Panc1 (cell line): ENCODE data around the gene ITFG1. TPM values are rescaled to one million over a fixed set of nuclear protein-coding genes. Genes with fewer than 3 reads are reported as not detected.

Experiments used
- ATAC-seq: fragments of 200-7000 bp; cut with Tn5 transposase; 2 replicates; pipeline ENCODE4 v1.9.1; 2020; ENCODE audit warnings: mild to moderate bottlenecking, moderate library complexity
- BruUV-seq: library from RNA; stranded (reverse); fragments of 400-500 nt; replicated peaks from 2 replicates; lab custom pipeline; 2021; lab: Mats Ljungman, UMichigan
- CTCF ChIA-PET: fragments of 300-600 bp; sonication (Branson Sonifier 250); formaldehyde crosslinking; loops from one replicate; lab custom pipeline; 2022; ENCODE audit warnings: antibody characterized with exemption; lab: Charles Lee
- POLR2A ChIA-PET: fragments of 300-600 bp; sonication (Branson Sonifier 250); formaldehyde crosslinking; loops from one replicate; lab custom pipeline; 2022; ENCODE audit warnings: antibody characterized with exemption; lab: Charles Lee
- DNase-seq: peaks from one replicate; pipeline ENCODE4 v3.0.0-alpha.2; 2010; ENCODE audit warnings: low read depth, low spot score
- H3K27ac ChIP-seq: 2 replicates; pipeline ENCODE4 v1.5.1; 2011; ENCODE audit warnings: mild to moderate bottlenecking, low read length, inconsistent platforms
- H3K27me3 ChIP-seq: fragments of 200-500 bp; sonication (Bioruptor generic); 2 replicates; pipeline ENCODE4 v1.6.0; 2014; ENCODE audit warnings: low read length, inconsistent platforms; ENCODE audit not compliant: control insufficient read depth, insufficient read depth
- H3K36me3 ChIP-seq: fragments of 200-500 bp; sonication (Bioruptor generic); 2 replicates; pipeline ENCODE4 v1.5.1; 2014; ENCODE audit warnings: inconsistent platforms, mild to moderate bottlenecking, low read length, moderate library complexity; ENCODE audit not compliant: control insufficient read depth, insufficient read depth
- H3K4me1 ChIP-seq: 2 replicates; pipeline ENCODE4 v1.5.1; 2011; ENCODE audit warnings: inconsistent platforms, mild to moderate bottlenecking, low read length, moderate library complexity; ENCODE audit not compliant: control insufficient read depth, insufficient read depth
- H3K4me3 ChIP-seq, 2 experiments: 2 replicates each; pipeline ENCODE4 v1.5.1; 2011 to 2012; ENCODE audit warnings: low read depth in 2 of 2, low read length in 2 of 2, mild to moderate bottlenecking in 2 of 2, inconsistent platforms in 1 of 2, moderate library complexity in 1 of 2
- H3K9me3 ChIP-seq: fragments of 200-500 bp; sonication (Bioruptor generic); 2 replicates; pipeline ENCODE4 v1.5.1; 2014; ENCODE audit warnings: low read depth, mild to moderate bottlenecking, inconsistent platforms, low read length, moderate library complexity; ENCODE audit not compliant: control insufficient read depth, insufficient read depth
- POLR2AphosphoS5 ChIP-seq: IDR thresholded peaks from 2 replicates; pipeline ENCODE4 v1.6.1; 2012; ENCODE audit warnings: mild to moderate bottlenecking, low read depth, low read length, moderate library complexity
- SIN3A ChIP-seq: IDR thresholded peaks from 2 replicates; pipeline ENCODE4 v1.6.1; 2012; ENCODE audit warnings: low read depth, mild to moderate bottlenecking, low read length, moderate library complexity, borderline replicate concordance; ENCODE audit not compliant: insufficient read depth
- TCF7L2 ChIP-seq: IDR thresholded peaks from 2 replicates; pipeline ENCODE4 v1.6.1; 2011; ENCODE audit warnings: mild to moderate bottlenecking, low read depth, low read length, inconsistent platforms
- in situ Hi-C: cut with HindIII; loops from 2 replicates; pipeline ENCODE4 v1.10.0; 2016; ENCODE audit warnings: low sequenced_read_pairs, low pct_unique_long_range_greater_than_20kb
- intact Hi-C: fragments of 100-400 bp; cut with micrococcal nuclease; formaldehyde crosslinking; loops from one replicate; pipeline ENCODE4 v1.10.0; 2022; ENCODE audit not compliant: unreplicated experiment
- total RNA-seq: library from RNA; stranded (reverse); gene quantifications from one replicate; pipeline ENCODE4 v1.2.1, GENCODE V29; 2021; ENCODE audit not compliant: unreplicated experiment
- TF ChIP-seq, protein P1 (sequence below): fragments of 450-650 bp; IDR thresholded peaks from 2 replicates; pipeline ENCODE4 v1.5.1; 2017; ENCODE audit warnings: mild to moderate bottlenecking
- TF ChIP-seq, protein P2 (sequence below), 2 experiments: IDR thresholded peaks; 2 replicates each; pipeline ENCODE4 v1.6.1; 2011 to 2012; ENCODE audit warnings: low read depth in 2 of 2, control low read depth in 1 of 2, low read length in 1 of 2, mild to moderate bottlenecking in 1 of 2, moderate library complexity in 1 of 2; ENCODE audit not compliant: insufficient read depth in 1 of 2

ITFG1 gene
- total RNA-seq, 1 experiment from 2014 or later = 26.5 TPM

DNA sequence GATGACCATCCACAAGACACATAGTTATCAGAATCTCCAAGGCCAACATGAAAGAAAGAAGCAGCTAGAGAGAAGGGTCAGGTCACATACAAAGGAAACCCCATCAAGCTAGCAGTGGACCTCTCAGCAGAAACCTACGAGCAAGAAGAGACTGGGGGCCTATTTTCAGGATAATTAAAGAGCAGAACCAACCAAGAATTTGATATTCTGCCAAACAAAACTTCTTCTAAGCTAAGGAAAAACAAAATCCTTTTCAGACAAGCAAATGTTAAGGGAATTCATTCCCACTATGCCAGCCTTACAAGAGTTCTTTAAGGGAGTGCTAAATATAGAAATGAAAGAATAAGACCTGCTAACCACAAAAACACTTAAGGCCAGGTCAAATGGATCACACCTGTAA, 47.8 kb downstream of the ITFG1 start:
- Histone ChIP-seq H3K36me3 (no peaks in the 10 kb centered on the region), H3K27me3 (no peaks in the 10 kb centered on the region), H3K9me3 (no peaks in the 10 kb centered on the region), H3K4me1 (no peaks in the 10 kb centered on the region), H3K27ac (no peak overlapping the region), H3K4me3 (no peak overlapping the region)
- in situ Hi-C loops = no loop called here
- BruUV-seq = no TSS peak
- intact Hi-C loops = no loop called here
- ChIA-PET CTCF (no interaction called here), POLR2A (no interaction called here)
- ATAC-seq (no peak), DNase-seq (no peak)
- no peak for TF ChIP-seq SIN3A
- no peak for TF ChIP-seq TCF7L2
- no peak for TF ChIP-seq POLR2AphosphoS5
- TF ChIP-seq, protein P1, sequence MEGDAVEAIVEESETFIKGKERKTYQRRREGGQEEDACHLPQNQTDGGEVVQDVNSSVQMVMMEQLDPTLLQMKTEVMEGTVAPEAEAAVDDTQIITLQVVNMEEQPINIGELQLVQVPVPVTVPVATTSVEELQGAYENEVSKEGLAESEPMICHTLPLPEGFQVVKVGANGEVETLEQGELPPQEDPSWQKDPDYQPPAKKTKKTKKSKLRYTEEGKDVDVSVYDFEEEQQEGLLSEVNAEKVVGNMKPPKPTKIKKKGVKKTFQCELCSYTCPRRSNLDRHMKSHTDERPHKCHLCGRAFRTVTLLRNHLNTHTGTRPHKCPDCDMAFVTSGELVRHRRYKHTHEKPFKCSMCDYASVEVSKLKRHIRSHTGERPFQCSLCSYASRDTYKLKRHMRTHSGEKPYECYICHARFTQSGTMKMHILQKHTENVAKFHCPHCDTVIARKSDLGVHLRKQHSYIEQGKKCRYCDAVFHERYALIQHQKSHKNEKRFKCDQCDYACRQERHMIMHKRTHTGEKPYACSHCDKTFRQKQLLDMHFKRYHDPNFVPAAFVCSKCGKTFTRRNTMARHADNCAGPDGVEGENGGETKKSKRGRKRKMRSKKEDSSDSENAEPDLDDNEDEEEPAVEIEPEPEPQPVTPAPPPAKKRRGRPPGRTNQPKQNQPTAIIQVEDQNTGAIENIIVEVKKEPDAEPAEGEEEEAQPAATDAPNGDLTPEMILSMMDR = no peak
- TF ChIP-seq, protein P2, sequence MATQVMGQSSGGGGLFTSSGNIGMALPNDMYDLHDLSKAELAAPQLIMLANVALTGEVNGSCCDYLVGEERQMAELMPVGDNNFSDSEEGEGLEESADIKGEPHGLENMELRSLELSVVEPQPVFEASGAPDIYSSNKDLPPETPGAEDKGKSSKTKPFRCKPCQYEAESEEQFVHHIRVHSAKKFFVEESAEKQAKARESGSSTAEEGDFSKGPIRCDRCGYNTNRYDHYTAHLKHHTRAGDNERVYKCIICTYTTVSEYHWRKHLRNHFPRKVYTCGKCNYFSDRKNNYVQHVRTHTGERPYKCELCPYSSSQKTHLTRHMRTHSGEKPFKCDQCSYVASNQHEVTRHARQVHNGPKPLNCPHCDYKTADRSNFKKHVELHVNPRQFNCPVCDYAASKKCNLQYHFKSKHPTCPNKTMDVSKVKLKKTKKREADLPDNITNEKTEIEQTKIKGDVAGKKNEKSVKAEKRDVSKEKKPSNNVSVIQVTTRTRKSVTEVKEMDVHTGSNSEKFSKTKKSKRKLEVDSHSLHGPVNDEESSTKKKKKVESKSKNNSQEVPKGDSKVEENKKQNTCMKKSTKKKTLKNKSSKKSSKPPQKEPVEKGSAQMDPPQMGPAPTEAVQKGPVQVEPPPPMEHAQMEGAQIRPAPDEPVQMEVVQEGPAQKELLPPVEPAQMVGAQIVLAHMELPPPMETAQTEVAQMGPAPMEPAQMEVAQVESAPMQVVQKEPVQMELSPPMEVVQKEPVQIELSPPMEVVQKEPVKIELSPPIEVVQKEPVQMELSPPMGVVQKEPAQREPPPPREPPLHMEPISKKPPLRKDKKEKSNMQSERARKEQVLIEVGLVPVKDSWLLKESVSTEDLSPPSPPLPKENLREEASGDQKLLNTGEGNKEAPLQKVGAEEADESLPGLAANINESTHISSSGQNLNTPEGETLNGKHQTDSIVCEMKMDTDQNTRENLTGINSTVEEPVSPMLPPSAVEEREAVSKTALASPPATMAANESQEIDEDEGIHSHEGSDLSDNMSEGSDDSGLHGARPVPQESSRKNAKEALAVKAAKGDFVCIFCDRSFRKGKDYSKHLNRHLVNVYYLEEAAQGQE (IDR thresholded peaks at IDR 0.05; ENCODE audit: insufficient read depth in 1 of 2, low read depth in 2 of 2, low read length in 1 of 2) = no peak

DNA sequence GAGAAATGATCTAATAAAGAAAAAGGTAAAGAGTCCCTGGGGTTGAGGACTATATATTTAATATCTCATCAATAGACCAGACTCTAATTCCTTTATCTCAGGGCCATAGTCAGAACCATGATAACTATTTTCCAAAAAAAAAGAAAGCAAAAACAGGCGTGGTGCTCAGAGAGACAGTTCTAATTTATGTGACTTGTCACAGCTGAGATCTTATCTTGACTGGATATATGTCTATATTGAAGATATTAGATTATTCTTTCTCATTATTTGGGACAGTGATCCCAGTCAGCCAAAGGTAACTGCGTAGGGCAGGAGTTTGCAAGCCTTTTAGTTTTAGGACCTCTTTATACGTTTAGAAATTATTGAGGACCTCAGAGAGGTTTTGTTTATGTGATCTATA, 52.4 kb downstream of the ITFG1 start:
- H3K36me3 ChIP-seq = no peaks in the 10 kb centered on the region
- ChIA-PET POLR2A (no interaction called here), CTCF (no interaction called here)
- H3K27me3 ChIP-seq = no peaks in the 10 kb centered on the region
- no peak for ATAC-seq
- no peak overlapping the region for H3K4me3 ChIP-seq
- in situ Hi-C loops = no loop called here
- no peak overlapping the region for H3K27ac ChIP-seq
- no peak for DNase-seq
- no peak for TF ChIP-seq POLR2AphosphoS5
- TF ChIP-seq TCF7L2 = no peak
- TF ChIP-seq, protein P2 (IDR thresholded peaks at IDR 0.05; ENCODE audit: insufficient read depth in 1 of 2, low read depth in 2 of 2, low read length in 1 of 2) = no peak
- TF ChIP-seq SIN3A = no peak
- TF ChIP-seq, protein P1 = no peak
- intact Hi-C loops = no loop called here
- BruUV-seq = no TSS peak
- H3K4me1 ChIP-seq = no peaks in the 10 kb centered on the region
- no peaks in the 10 kb centered on the region for H3K9me3 ChIP-seq
